A549 (cell line): Measurements from ENCODE around the gene VIPR2.

Experiments
- HOXA7 ChIP-seq: fragments of 250-450 bp; sonication (Bioruptor Pico); IDR thresholded peaks from 2 replicates; pipeline ENCODE4 v1.5.0; 2020; ENCODE audit warnings: mild to moderate bottlenecking, moderate library complexity
- TF ChIP-seq, protein P1 (sequence below): IDR thresholded peaks from 2 replicates; pipeline ENCODE4 v1.6.1; 2012
- TF ChIP-seq, protein P2 (sequence below): fragments of >200 bp; sonication (Bioruptor Twin); formaldehyde crosslinking; IDR thresholded peaks from 3 replicates; pipeline ENCODE4 v1.5.1; 2016
- TF ChIP-seq, protein P3 (sequence below): IDR thresholded peaks from 2 replicates; pipeline ENCODE4 v1.6.1; 2012

DNA sequence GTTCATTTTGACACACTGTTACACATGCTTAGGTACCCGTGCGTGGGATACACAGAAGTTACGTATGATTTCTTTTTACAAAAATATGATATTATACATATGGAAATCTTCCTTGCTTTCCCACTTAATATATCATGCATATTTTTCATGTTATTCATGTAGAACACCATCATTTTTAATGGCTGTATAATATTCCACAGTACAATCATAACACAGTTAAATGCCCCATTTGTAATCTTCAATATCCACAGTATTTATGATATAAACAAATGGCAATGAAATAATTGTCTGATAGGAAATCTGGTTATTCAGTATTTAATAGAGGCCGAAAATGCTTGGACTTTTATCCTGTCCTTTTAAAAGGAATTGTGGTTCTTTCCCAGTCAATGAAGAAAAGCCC, 23.2 kb downstream of the VIPR2 start:
- TF ChIP-seq, protein P1, sequence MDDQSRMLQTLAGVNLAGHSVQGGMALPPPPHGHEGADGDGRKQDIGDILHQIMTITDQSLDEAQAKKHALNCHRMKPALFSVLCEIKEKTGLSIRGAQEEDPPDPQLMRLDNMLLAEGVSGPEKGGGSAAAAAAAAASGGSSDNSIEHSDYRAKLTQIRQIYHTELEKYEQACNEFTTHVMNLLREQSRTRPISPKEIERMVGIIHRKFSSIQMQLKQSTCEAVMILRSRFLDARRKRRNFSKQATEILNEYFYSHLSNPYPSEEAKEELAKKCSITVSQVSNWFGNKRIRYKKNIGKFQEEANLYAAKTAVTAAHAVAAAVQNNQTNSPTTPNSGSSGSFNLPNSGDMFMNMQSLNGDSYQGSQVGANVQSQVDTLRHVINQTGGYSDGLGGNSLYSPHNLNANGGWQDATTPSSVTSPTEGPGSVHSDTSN: no peak
- TF ChIP-seq, protein P2, sequence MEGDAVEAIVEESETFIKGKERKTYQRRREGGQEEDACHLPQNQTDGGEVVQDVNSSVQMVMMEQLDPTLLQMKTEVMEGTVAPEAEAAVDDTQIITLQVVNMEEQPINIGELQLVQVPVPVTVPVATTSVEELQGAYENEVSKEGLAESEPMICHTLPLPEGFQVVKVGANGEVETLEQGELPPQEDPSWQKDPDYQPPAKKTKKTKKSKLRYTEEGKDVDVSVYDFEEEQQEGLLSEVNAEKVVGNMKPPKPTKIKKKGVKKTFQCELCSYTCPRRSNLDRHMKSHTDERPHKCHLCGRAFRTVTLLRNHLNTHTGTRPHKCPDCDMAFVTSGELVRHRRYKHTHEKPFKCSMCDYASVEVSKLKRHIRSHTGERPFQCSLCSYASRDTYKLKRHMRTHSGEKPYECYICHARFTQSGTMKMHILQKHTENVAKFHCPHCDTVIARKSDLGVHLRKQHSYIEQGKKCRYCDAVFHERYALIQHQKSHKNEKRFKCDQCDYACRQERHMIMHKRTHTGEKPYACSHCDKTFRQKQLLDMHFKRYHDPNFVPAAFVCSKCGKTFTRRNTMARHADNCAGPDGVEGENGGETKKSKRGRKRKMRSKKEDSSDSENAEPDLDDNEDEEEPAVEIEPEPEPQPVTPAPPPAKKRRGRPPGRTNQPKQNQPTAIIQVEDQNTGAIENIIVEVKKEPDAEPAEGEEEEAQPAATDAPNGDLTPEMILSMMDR: no peak
- TF ChIP-seq, protein P3, sequence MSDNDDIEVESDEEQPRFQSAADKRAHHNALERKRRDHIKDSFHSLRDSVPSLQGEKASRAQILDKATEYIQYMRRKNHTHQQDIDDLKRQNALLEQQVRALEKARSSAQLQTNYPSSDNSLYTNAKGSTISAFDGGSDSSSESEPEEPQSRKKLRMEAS: no peak
- no peak for TF ChIP-seq HOXA7 (CRISPR knock-in tag)
